NCI-H226 (cell line): ENCODE results near the gene SCAMP4.
"Not testable (repeated sequence)": the region's sequence is repeated elsewhere in the genome, so short reads cannot be mapped to it uniquely, and the experiment has no call there.

Experiments used
- DNase-seq: peaks from one replicate; pipeline ENCODE4 v3.0.0-alpha.2; 2015

The SCAMP4 gene

DNA sequence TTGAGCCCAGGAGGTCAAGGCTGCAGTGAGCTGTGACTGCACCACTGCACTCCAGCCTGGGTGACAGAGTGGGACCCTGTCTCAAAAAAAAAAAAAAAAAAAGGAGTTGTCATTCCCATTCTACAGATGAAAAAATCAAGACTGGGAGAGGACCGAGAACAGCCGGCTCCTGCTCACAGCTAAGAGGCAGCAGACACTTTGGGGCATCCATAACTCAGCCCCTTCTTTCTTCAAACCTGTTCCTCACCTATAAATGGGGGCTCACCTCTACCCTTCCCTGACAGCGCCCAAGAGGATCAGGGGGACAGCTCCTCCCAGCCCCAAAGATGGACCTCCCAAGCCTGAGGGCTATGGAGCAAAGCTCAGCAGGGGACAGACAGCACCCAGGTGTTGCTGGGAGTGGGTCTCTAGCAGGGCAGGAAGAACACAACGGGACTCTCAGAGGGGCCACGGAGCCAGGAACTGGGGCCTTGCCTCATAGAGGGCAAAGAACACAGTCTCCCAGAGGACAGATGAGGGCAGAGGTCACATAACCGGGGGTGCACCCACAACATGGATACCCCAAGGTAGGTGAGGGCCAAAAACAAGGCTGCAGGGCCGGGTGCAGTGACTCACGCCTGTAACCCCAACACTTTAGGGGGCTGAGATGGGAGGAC, 38.4 kb upstream of the SCAMP4 start:
- no peak for DNase-seq

DNA sequence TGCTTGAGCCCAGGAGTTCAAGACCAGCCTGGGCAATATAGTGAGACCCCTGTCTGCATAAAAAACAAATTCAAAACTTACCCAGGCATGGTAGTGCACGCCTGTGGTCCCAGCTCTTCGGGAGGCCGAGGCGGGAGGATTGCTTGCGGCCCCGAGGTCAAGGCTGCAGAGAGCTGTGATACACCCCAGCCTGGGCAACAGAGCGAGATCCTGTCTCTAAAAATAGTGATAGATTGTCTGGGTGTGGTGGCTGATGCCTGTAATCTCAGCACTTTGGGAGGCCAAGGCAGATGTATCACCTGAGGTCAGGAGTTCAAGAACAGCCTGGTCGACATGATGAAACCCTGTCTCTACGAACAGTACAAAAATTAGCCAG, 37.9 kb upstream of the SCAMP4 start:
- no peak for DNase-seq

GRCh38 chr19:1868971-1869370, 36.2 kb upstream of the SCAMP4 start:
- DNase-seq, result no peak

DNA sequence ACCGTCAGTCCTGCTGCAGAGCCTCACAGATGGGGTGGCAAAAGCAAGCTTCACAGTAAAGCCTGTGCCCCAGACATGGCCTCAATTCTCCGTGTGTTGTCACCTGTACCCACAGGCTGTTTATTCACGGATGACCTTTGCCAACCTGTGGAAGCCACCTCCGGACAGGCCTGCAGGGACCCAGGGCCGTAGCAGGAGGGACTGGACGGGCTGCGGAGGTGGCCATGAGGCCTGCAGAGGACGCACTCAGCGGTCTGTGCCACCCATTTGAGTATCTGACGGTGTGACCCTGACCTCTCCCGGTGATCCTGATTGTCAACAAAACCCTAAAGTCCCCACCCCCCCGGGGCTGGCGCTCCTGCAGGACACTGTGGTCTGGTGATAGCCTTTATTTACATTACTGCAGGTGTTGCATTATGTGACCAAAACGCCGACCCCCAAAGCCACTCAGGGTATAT, 34.0 kb upstream of the SCAMP4 start:
- DNase-seq, result no peak

DNA sequence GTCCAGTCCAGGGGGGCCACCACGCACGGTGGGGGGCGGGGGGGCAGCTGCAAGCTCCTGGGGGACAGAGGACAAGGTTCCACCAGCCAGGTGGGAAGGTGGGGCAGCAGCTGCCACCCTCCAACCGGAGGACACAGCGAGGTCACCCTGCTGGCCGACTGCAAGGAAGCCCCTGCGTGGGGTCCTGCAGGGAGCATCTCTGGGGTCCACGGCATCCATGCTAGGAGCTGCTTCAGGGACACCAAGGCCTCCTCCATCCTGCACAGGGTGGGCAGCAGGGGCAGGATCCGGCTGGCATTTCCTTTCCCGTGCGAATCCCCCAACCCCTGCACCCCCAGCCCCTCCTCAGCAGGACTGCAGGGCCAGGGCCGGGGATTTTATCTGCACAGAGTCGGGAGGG, 33.6 kb upstream of the SCAMP4 start:
- DNase-seq, result no peak

GRCh38 chr19:1872807-1873523, 32.2 kb upstream of the SCAMP4 start:
- no peak for DNase-seq

- DNase-seq, result no peak
Measured at GRCh38 chr19:1873524-1874473, 31.4 kb upstream of the SCAMP4 start.

- no peak for DNase-seq
Measured at GRCh38 chr19:1874554-1875185, 30.5 kb upstream of the SCAMP4 start.

GRCh38 chr19:1875265-1875645, 29.9 kb upstream of the SCAMP4 start:
- DNase-seq, result not testable (repeated sequence)

GRCh38 chr19:1875646-1876495, 29.3 kb upstream of the SCAMP4 start:
- DNase-seq, result peak; percentile 79

- not testable (repeated sequence) for DNase-seq
Measured at GRCh38 chr19:1876496-1877279, 28.5 kb upstream of the SCAMP4 start.

- not testable (repeated sequence) for DNase-seq
Measured at GRCh38 chr19:1877280-1877660, 27.9 kb upstream of the SCAMP4 start.

- not testable (repeated sequence) for DNase-seq
Measured at GRCh38 chr19:1878583-1878982, 26.6 kb upstream of the SCAMP4 start.

GRCh38 chr19:1879982-1880381, 25.2 kb upstream of the SCAMP4 start:
- not testable (repeated sequence) for DNase-seq

DNA sequence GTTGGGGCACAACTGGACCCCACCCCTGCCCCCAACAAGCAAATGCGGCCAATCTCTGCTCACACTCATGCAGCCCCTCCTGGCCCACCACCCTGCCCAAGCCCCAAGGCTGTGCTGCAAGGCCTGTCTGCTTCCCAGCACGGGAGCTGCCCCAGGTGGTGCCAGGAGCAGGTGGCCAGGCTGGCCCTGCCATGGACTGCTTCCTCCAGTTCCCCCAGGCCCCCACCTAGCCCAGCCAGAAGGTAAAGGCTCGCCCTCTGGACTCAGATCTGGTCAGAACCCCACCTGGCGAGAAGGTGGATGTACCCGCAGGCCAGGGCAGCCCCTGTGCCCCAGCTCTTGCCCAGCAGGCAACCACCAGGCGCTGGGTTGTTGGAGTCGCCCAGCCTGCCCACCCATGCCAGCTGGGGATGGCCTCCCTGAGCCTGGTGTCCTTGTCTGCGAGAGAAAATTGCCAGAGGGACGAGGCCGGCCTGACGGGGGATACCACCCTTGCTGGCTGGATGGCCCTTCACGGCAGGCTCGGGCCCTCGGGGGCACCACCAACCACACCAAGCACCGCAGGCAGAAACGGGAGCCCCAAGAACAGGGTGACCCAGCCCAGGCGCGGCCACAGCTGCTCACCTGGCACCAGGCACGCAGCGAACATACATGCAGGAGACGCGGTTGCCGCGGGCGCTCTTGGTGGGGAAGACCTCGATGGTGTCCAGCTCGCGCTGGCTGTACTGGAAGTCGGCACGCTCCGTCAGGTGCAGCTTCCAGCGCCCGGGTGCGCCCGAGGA, 24.4 kb upstream of the SCAMP4 start:
- DNase-seq, result no peak

DNA sequence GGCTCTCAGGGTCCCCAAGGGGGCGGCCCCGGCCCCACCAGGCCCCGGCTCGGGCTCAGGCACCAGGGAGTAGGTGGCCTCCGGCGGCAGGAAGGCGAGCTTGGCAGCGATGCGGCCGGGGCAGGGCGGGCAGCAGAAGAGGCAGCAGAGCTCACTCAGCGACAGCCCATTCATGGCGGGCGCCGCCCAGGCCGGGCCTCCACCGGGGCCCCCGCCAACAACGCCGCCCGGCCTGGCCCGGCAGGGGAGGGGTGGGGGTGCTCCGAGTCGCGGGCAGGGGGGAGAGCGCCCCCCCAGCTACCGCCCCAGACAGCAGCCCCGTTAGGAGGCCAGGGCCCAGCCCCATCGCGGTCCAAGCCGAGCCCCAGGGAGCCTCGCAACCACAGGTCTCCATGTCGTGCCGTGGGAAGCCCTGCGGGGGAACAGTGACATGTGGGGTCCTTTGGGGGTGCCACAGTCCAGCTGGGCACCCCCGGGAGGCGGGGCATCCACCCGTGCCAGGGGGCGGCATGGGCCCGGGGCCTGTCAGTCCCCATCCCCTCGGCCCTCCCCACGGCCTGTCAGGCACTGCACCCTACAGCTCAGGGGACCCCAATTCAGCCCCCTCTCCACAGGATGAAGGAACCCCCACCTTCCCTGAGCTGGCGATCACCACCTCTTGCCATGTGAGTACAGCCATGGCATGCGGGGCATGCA, 23.7 kb upstream of the SCAMP4 start:
- DNase-seq, result not testable (repeated sequence)

DNA sequence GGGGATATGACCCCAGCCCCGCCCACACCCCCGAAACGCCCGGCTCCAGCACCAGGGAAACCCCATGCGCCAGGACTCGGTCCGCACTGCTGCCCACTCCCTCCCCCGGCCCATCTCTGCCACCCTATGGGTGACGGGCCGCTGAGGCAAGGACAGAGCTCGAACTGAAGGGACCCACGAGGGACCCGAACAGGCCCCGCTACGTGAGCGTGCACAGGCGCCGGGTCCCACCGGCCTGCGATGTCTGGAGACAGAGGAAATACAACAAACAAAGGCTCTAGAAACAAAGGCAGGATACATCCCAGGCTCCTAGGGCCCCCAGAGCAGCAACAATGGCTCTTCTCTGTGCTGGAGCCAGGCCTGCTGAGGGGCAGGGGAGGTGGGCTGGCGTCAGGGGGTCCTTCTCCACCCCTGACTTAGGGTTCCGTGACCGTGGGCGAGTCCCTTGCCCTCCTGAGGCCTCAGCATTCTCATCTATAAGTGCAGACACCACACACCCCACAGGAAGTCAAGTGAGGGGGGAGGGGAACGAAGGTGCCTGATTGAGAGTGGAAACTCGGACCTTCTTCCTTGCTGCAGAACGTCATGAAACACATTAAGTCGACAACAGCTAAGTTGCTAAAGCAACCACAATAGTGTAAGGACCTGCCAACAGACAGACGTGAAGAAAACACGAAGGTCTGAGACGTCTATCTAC, 23.0 kb upstream of the SCAMP4 start:
- no peak for DNase-seq

- no peak for DNase-seq
Measured at GRCh38 chr19:1882786-1883692, 22.2 kb upstream of the SCAMP4 start.
